GM21423 (cell line): Measurements from ENCODE around the gene ATP2A1.
A peak's percentile ranks its signal among the peaks of the same experiment; 100 is the strongest.
"Not testable (repeated sequence)": the region's sequence is repeated elsewhere in the genome, so short reads cannot be mapped to it uniquely, and the experiment has no call there.

ENCODE experiments used
- ATAC-seq: cut with Tn5 transposase; IDR thresholded peaks from one replicate; pipeline ENCODE4 v1.9.1; 2021; ENCODE audit warnings: mild to moderate bottlenecking, moderate library complexity; ENCODE audit not compliant: unreplicated experiment

Gene ATP2A1

GRCh38 chr16:28858421-28858820, 19.9 kb upstream of the ATP2A1 start:
- ATAC-seq, result no peak

- ATAC-seq, result no peak
Observed at GRCh38 chr16:28859326-28859725, 19.0 kb upstream of the ATP2A1 start.

- ATAC-seq, result no peak
Observed at GRCh38 chr16:28863929-28864793, 14.1 kb upstream of the ATP2A1 start.

- no peak for ATAC-seq
Observed at GRCh38 chr16:28865001-28865688, 13.1 kb upstream of the ATP2A1 start.

GRCh38 chr16:28865722-28866453, 12.4 kb upstream of the ATP2A1 start:
- no peak for ATAC-seq

GRCh38 chr16:28866454-28866804, 11.9 kb upstream of the ATP2A1 start:
- no peak for ATAC-seq

- no peak for ATAC-seq
Observed at GRCh38 chr16:28867241-28867640, 11.0 kb upstream of the ATP2A1 start.

GRCh38 chr16:28867646-28868045, 10.6 kb upstream of the ATP2A1 start:
- ATAC-seq, result not testable (repeated sequence)

GRCh38 chr16:28869201-28869600, 9.1 kb upstream of the ATP2A1 start:
- no peak for ATAC-seq

- ATAC-seq, result no peak
Observed at GRCh38 chr16:28872952-28873351, 5.3 kb upstream of the ATP2A1 start.

GRCh38 chr16:28873543-28874201, 4.6 kb upstream of the ATP2A1 start:
- ATAC-seq, result no peak

- ATAC-seq, result no peak
Observed at GRCh38 chr16:28874406-28874805, 3.9 kb upstream of the ATP2A1 start.

- no peak for ATAC-seq
Observed at GRCh38 chr16:28875134-28876018, 2.9 kb upstream of the ATP2A1 start.

GRCh38 chr16:28876019-28876659, 2.1 kb upstream of the ATP2A1 start:
- no peak for ATAC-seq

- ATAC-seq, result no peak
Observed at GRCh38 chr16:28876973-28877654, 1.2 kb upstream of the ATP2A1 start.

GRCh38 chr16:28877655-28878000, 660 bp upstream of the ATP2A1 start:
- no peak for ATAC-seq

- peak; percentile 35 for ATAC-seq
Observed at GRCh38 chr16:28879261-28879840, 1.1 kb downstream of the ATP2A1 start.

GRCh38 chr16:28879841-28880588, 1.7 kb downstream of the ATP2A1 start:
- peak; percentile 83 for ATAC-seq
